Keratinocyte (primary cell): ENCODE results near the gene CD79A. TPM values are rescaled to one million over a fixed set of nuclear protein-coding genes. Genes with fewer than 3 reads are reported as not detected.

ENCODE experiments used
- DNase-seq: peaks from one replicate; pipeline ENCODE4 v3.0.0-alpha.2; 2011; ENCODE audit warnings: low read depth, missing footprints, low spot score
- FAIRE-seq: peaks from 2 replicates; lab custom pipeline; 2011; peaks lifted over from hg19 to GRCh38; lab: Jason Lieb, UNC
- H2AFZ ChIP-seq: 2 replicates; pipeline ENCODE4 v1.6.0; 2012; ENCODE audit warnings: low read length, control low read depth, inconsistent platforms; ENCODE audit not compliant: control insufficient read depth
- H3K27ac ChIP-seq: 2 replicates; pipeline ENCODE4 v1.5.1; 2011; ENCODE audit warnings: low read length; ENCODE audit not compliant: control insufficient read depth, insufficient read depth
- H3K27me3 ChIP-seq: 3 replicates; pipeline ENCODE4 v1.6.0; 2011; ENCODE audit warnings: low read length; ENCODE audit not compliant: control insufficient read depth, insufficient read depth; ENCODE audit errors: extremely low read depth
- H3K36me3 ChIP-seq, 2 experiments: 2 replicates in 1 of 2; 3 replicates in 1 of 2; pipeline ENCODE4 v1.5.1; 2011; ENCODE audit warnings: low read length in 2 of 2, mild to moderate bottlenecking in 1 of 2; ENCODE audit not compliant: control insufficient read depth in 2 of 2, insufficient read depth in 2 of 2; ENCODE audit errors: extremely low read depth in 1 of 2
- H3K4me1 ChIP-seq: 3 replicates; pipeline ENCODE4 v1.5.1; 2011; ENCODE audit warnings: low read length; ENCODE audit not compliant: control insufficient read depth, insufficient read depth; ENCODE audit errors: extremely low read depth
- H3K4me2 ChIP-seq: 3 replicates; pipeline ENCODE4 v1.6.0; 2011; ENCODE audit warnings: low read depth, low read length; ENCODE audit not compliant: control insufficient read depth, insufficient read depth; ENCODE audit errors: extremely low read depth
- H3K4me3 ChIP-seq, 3 experiments: fragments of 200-600 bp in 1 of 3; sonication (generic) in 1 of 3; 2 replicates in 2 of 3; 3 replicates in 1 of 3; pipeline ENCODE4 v1.5.1; 2011 to 2016; ENCODE audit warnings: low read length in 3 of 3, mild to moderate bottlenecking in 3 of 3, control low read depth in 2 of 3, inconsistent platforms in 1 of 3, low read depth in 1 of 3, mixed read lengths in 1 of 3, mixed run types in 1 of 3, moderate library complexity in 1 of 3; ENCODE audit not compliant: control insufficient read depth in 2 of 3, insufficient read depth in 2 of 3; ENCODE audit errors: extremely low read depth in 1 of 3
- H3K79me2 ChIP-seq: 2 replicates; pipeline ENCODE4 v1.6.0; 2012; ENCODE audit warnings: low read length; ENCODE audit not compliant: control insufficient read depth, insufficient read depth
- H3K9ac ChIP-seq: 3 replicates; pipeline ENCODE4 v1.6.0; 2011; ENCODE audit warnings: low read length; ENCODE audit not compliant: control insufficient read depth, insufficient read depth; ENCODE audit errors: extremely low read depth
- H3K9me1 ChIP-seq: 3 replicates; pipeline ENCODE4 v1.6.0; 2011; ENCODE audit warnings: low read length; ENCODE audit not compliant: control insufficient read depth, insufficient read depth; ENCODE audit errors: extremely low read depth
- H3K9me3 ChIP-seq: 2 replicates; pipeline ENCODE4 v1.5.1; 2012; ENCODE audit warnings: low read depth, low read length; ENCODE audit not compliant: control insufficient read depth
- H4K20me1 ChIP-seq: 3 replicates; pipeline ENCODE4 v1.6.0; 2011; ENCODE audit warnings: low read length; ENCODE audit not compliant: control insufficient read depth, insufficient read depth; ENCODE audit errors: extremely low read depth
- CTCF ChIP-seq, 3 experiments: IDR thresholded peaks in 1 of 3; conservative IDR thresholded peaks in 1 of 3; optimal IDR thresholded peaks in 1 of 3; 2 replicates in 2 of 3; 3 replicates in 1 of 3; pipeline versions ENCODE3 to v1.5.1; 2011; ENCODE audit warnings: low read length in 3 of 3, mild to moderate bottlenecking in 3 of 3, moderate library complexity in 2 of 3, control low read depth in 1 of 3, inconsistent platforms in 1 of 3; ENCODE audit not compliant: insufficient read depth in 2 of 3; ENCODE audit errors: extremely low read depth in 1 of 3
- EZH2 ChIP-seq: IDR thresholded peaks from one replicate; pipeline ENCODE4 v1.6.1; 2012; ENCODE audit warnings: inconsistent platforms, mild to moderate bottlenecking, low read length, moderate library complexity
- dilution Hi-C: fragments of 300-500 bp; cut with MboI; formaldehyde crosslinking; loops from one replicate; pipeline ENCODE4 v1.7.0; 2020; ENCODE audit warnings: low sequenced_read_pairs; ENCODE audit not compliant: extremely low pct_ligation_motif_present
- polyA plus RNA-seq, 5 experiments: library from polyadenylated mRNA; depleted of rRNA in 3 of 5; stranded (reverse) in 3 of 5; stranded (forward) in 1 of 5; unstranded in 1 of 5; fragments of >200 nt; gene quantifications; 1 replicate in 1 of 5; 2 replicates in 3 of 5; 3 replicates in 1 of 5; pipeline versions ENCODE4 v1.2.1 to v1.2.3, GENCODE V29; 2011 to 2012; ENCODE audit warnings: missing spikeins in 2 of 5, low read depth in 1 of 5, low replicate concordance in 1 of 5

The CD79A gene
- polyA plus RNA-seq, 1 donor (not counting 4 experiments of a cell fraction or from before 2014, with no cell fraction given): 0.07 TPM

GRCh38 chr19:41905273-41906002, 28.4 kb downstream of the CD79A start:
- H3K4me3 ChIP-seq: no peak overlapping the region
- peaks cover 5% of the 10 kb centered on the region for H4K20me1 ChIP-seq
- H3K4me2 ChIP-seq: no peak overlapping the region
- H3K27ac ChIP-seq: no peak overlapping the region
- no peaks in the 10 kb centered on the region for H3K79me2 ChIP-seq
- DNase-seq: no peak
- peaks cover 40 to 43% of the 10 kb centered on the region in 2 experiments for H3K36me3 ChIP-seq
- TF ChIP-seq EZH2 (no peak), CTCF (optimal IDR thresholded peaks at IDR 0.05 in 1 of 3, IDR thresholded peaks at IDR 0.05 in 1 of 3, conservative IDR thresholded peaks at IDR 0.05 in 1 of 3; ENCODE audit: extremely low read depth in 1 of 3, insufficient read depth in 2 of 3, low read length in 3 of 3) (no peak)
- FAIRE-seq: no peak
- no peaks in the 10 kb centered on the region for H3K9me3 ChIP-seq
- peaks cover 5% of the 10 kb centered on the region for H3K27me3 ChIP-seq
- no peaks in the 10 kb centered on the region for H3K4me1 ChIP-seq
- H2AFZ ChIP-seq: no peak overlapping the region
- H3K9me1 ChIP-seq: no peaks in the 10 kb centered on the region
- dilution Hi-C loops: no loop called here
- no peak overlapping the region for H3K9ac ChIP-seq

- no peak overlapping the region for H3K4me3 ChIP-seq
- H4K20me1 ChIP-seq: peaks cover 13% of the 10 kb centered on the region
- no peak overlapping the region for H2AFZ ChIP-seq
- H3K27ac ChIP-seq: no peak overlapping the region
- FAIRE-seq: no peak
- peaks cover 38 to 43% of the 10 kb centered on the region in 2 experiments for H3K36me3 ChIP-seq
- H3K27me3 ChIP-seq: peaks cover 13% of the 10 kb centered on the region
- no peak for DNase-seq
- H3K4me2 ChIP-seq: no peak overlapping the region
- H3K9ac ChIP-seq: no peak overlapping the region
- dilution Hi-C loops: no loop called here
- no peaks in the 10 kb centered on the region for H3K9me3 ChIP-seq
- TF ChIP-seq EZH2: no peak
- no peak for TF ChIP-seq CTCF (optimal IDR thresholded peaks at IDR 0.05 in 1 of 3, IDR thresholded peaks at IDR 0.05 in 1 of 3, conservative IDR thresholded peaks at IDR 0.05 in 1 of 3; ENCODE audit: extremely low read depth in 1 of 3, insufficient read depth in 2 of 3, low read length in 3 of 3)
- no peaks in the 10 kb centered on the region for H3K9me1 ChIP-seq
- no peaks in the 10 kb centered on the region for H3K4me1 ChIP-seq
- no peaks in the 10 kb centered on the region for H3K79me2 ChIP-seq
Measured at GRCh38 chr19:41906271-41906670, 29.2 kb downstream of the CD79A start.
